Epithelial cell of prostate (primary cell): ENCODE measurements around the gene MSL3.

Source experiments
- DNase-seq: peaks from one replicate; pipeline ENCODE4 v3.0.0-alpha.2; 2011; ENCODE audit warnings: low read depth, low spot score
- H3K27ac ChIP-seq: fragments of 450-650 bp; 2 replicates; pipeline ENCODE4 v1.5.1; 2017; ENCODE audit warnings: mild to moderate bottlenecking

The MSL3 gene

DNA sequence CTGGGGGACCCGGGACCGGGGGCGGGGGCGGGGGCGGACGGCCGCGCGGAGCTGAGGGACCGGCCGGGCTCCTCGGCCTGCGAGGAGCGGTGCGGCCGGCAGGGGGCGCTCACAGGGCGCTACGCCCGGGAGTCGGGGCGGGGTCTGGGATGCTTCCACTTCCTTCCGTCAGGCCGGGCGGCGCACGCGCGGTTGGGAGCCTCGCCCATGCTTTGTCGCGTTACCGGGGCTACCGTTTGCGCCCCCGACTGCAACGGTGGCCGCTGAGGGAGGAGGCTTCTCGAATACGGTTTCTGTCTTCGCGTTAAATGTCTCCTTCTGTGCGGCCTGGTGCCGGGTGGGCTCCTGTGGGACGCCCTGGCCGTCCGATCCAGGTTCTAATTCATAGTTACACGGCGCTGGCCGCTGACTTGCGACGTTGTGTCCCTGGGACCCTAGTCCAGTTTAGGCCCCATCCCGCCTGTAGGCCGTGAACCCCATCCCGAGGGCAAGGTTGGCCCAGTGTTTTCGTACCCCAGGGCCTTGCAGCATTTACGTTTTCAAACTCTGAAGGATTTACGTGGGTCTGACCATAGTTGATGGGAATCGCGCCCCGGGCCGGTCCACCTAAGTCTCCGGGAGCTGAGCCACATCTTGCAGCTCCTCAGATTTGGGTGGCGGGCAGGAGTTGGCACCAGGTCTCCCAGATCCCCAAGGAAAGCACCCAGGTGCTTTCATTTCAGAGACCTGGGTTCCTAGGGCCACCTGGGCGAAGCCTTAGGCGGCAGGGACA lies 549 bp downstream of the MSL3 start:
- peak overlapping the region; percentile 71 for H3K27ac ChIP-seq

DNA sequence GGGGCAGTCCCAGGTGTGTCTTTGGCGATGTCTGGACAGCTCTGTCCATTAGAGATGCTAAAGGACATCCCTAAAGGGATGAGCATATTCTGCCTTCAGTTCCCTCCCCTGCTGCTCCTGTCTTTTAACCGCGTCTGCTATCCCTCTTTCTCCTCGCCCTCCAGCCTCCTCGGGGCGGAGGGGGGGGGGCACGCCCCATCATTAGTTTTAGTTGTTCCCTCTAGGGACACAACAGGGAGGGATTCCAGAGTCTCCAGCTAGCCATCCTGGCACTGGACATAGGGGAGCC lies 1.1 kb downstream of the MSL3 start:
- H3K27ac ChIP-seq, result peak overlapping the region; percentile 71
- DNase-seq, result no peak

More for the DNA sequence above, 549 bp downstream of the MSL3 start:
- no peak for DNase-seq

DNA sequence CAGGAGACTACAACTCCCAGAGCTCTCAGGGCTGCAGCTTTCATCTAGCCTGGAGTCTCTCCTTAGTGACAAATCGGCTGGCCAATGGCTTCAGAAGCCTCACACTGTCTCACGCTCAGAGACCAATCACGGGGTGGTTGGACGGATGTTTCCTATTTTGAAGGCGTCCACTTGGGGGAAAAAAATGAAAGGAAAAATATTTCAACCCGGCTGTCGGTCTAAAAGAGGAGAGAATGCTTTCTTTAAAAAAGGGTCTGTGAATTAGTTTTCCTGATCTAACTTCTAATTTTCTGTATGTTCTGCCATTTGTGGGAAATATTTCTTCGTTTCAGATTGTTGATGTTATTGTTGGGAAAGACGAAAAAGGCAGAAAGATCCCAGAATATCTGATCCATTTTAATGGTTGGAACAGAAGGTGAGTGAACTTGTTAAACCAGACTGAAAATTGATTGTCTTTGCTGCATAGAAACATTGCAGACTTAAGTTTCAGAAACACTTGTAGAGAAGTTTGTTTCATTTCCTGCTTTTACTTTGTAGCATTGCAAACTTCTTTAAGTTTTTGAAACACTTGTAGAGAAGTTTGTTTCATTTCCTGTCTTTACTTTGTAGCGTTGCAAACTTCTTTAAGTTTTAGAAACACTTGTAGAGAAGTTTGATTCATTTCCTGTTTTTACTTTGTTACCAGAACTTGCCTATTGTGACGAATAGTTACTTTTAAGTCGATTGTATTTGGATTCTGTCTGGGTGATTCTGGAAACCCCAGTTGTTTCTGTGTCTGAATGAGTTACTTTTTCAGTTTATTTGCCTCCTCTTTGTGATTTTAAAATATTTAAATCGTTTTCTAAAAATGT lies 1.6 kb downstream of the MSL3 start:
- DNase-seq, result peak; percentile 69

DNA sequence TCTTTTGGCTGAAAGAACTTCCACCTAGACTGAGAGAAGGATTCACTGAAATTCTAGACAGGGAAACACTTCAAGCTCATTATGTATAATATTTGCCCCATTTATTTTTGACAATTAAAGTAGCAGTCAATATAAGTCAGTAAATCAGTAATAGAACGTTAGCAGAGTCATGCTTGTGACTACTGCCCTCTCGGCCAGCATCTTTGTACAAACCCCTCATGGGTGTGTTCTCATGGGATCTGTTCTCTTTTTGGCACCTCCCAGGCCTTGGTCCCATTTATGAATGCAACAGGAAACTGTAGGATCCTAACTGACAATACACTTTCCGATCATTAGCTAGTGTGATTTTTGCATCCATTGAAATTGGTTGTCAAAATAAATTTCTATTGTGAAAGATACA lies 2.9 kb downstream of the MSL3 start:
- no peak overlapping the region for H3K27ac ChIP-seq
- no peak for DNase-seq

More for the DNA sequence above, 1.6 kb downstream of the MSL3 start:
- peak overlapping the region; percentile 71 for H3K27ac ChIP-seq

DNA sequence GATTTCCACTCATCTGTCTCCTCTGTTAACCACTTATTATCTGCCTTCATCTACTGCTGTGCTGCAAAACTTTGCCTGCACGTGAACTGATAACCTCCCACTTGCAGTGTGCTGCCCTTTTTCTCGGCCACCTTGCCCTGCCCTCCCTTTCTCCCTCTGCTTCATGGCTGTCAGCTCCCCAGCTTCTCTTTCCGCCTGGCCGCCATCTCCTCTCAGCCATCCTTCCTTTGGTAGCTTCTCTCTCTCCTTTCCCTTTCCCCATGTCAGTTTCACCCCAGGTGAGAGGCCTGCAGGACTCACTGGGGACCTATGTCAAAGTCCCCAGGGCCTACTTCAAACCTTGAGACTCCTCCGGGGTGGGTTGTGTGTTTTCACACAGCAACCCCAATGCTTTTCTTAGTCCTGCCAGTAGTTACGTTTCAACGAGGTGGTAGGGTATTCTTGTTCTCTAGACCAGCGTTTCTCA lies 6.6 kb downstream of the MSL3 start:
- DNase-seq, result no peak
- H3K27ac ChIP-seq, result no peak overlapping the region

DNA sequence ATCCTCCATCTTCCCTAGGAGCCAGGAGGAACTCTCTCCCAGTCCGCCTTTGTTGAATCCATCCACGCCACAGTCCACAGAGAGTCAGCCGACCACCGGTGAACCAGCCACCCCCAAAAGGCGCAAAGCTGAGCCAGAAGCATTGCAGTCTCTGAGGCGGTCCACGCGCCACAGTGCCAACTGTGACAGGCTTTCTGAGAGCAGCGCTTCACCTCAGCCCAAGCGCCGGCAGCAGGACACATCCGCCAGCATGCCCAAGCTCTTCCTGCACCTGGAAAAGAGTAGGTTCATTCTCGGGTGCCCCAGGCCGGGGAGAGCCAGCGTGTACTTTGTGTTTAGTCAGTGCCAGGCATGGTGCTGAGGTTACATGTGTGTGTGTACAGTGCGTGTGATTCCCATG lies 7.4 kb downstream of the MSL3 start:
- no peak overlapping the region for H3K27ac ChIP-seq
- DNase-seq, result no peak

DNA sequence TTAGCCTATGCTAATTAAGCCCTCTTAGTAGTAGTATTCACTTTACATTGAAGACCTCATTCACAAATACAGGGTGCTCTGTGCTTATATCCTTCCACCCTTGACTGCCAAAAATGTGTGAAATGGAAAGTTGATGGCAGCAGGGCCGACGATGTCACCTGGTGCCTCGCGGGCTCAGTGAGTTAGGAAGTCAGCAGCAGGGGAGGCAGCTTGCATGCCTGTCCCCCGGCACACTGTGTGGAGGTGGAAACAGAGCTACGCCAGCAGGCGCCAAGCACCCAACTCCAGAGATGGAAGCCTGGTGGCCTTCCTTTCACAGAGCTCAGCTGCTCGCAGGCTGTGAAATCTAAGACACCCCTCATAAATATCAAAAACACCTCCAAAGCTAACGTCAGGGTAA lies 8.4 kb downstream of the MSL3 start:
- DNase-seq, result no peak
- H3K27ac ChIP-seq, result no peak overlapping the region

DNA sequence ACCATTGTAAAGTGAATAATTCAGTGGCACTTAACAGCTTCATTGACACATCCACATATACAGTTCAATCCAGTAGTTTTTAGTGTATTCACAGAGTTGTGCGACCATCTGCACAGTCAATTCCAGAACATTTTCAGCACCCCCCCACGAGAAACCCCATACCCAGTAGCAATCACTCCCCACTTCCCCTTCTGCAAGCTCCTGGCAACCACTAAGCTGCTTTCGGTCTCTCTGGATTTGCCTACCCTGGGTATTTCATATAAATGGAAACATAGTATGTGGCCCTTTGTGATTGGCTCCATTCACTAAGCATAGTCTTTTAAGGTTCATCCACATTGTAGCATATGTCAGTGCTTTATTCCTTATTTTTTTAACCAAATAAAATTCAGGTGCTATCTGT lies 10.0 kb downstream of the MSL3 start:
- H3K27ac ChIP-seq, result no peak overlapping the region
- DNase-seq, result no peak

DNA sequence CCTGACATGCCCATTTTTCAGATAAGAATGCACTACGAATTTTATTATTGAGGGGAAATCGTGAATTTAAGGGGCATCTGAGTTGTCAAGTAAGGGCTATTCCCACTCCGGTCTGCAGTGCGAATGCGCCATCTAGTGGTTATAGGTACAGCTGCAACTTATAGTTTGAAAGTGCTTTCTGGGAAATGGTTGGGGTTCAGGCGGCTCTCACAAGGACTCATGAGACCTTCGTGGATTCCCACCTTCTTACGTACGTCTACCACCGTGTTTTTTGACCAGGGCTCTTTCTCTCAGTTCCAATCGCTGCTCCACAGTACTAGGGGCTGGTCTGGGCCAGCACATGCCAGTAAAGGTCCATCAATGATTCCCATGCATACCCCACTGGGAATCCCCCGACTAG lies 12.3 kb downstream of the MSL3 start:
- DNase-seq, result no peak
- H3K27ac ChIP-seq, result no peak overlapping the region

DNA sequence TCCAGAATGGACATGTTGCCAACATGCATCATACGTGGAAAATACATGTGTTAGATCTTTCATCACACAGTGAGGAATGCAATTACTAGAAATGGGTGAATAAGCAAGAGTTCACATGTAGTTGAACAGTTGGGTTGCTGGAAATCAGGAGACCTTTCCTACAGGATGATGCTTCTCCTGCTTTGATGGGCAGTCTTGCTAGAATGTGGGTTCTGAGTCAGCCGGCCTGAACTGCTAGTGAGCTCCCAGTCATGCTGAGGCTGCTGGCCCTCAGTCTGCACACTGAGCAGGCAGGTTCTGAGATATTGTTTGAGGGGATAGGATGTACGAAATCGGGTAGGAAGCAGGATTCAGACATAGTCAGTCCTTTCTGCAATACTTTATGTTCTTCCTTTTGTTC lies 20.2 kb downstream of the MSL3 start:
- DNase-seq, result no peak
- H3K27ac ChIP-seq, result no peak overlapping the region

DNA sequence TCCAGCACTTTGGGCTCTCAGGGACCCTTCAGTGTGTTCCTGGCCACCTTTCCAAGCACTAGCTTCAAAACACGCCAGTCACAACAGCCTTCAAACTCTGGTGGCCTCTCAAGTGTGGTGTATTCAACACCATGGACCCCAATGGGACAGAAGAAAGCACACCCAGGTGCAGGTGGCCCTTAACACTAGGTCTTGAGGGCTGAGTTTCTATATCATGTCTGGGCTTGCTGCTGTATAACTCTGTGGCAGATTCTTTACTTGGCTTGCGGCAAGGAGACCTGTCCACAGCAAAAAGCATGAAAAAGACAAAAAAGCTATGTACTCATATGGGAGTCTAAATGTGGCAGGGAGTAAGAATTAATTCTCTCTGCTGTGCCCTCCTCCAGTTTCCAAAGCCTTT lies 23.1 kb downstream of the MSL3 start:
- no peak for DNase-seq

DNA sequence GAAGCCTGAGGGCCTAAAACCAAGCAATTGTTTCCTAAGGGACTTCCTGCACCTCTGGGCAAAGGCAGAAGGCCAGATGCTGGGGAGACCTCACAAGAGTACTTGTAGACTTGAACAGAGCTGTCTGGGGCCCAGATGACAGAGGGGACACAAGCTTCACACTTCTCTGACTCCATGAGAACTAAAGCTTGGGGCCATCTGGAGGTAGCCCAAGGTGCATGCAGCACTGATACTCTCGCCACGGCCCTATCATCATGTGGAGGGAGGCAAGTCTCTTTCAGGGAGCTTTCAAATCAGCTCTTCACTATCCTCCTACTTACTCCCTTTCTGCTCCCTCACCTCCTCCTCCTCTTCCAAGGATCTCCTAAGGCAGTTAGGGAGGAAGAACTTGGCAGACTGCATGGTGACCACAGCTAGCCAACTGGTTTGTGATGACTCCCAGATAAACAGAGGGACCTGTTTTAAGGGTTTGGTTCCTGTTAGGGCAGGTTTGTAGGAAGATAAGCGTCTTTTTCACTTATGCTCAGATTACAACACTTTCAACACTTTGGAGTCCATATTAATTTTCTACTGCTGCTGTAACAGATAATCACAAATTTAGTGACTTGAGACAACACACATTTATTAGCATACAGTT lies 23.8 kb downstream of the MSL3 start:
- no peak for DNase-seq
- no peak overlapping the region for H3K27ac ChIP-seq

More for the DNA sequence above, 23.1 kb downstream of the MSL3 start:
- no peak overlapping the region for H3K27ac ChIP-seq

DNA sequence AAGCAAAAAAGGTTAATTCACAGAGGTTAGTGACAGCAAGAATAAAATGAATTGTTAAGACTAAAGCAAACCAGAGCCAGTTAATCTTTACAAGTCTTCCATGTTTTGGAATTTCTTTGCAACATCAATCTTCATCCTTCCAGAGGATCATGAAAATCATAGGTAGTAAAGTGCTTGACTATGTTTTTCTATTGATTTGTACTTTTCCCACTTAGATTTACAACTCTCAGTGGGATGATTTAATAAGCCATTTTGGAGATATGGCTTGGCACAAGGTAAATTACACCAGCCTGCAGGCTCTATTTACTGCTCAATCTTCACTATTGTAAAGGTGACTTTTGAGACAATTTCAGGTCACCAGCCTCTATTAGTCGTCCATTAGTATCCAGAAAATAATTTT lies 26.5 kb downstream of the MSL3 start:
- no peak overlapping the region for H3K27ac ChIP-seq
- DNase-seq, result no peak

DNA sequence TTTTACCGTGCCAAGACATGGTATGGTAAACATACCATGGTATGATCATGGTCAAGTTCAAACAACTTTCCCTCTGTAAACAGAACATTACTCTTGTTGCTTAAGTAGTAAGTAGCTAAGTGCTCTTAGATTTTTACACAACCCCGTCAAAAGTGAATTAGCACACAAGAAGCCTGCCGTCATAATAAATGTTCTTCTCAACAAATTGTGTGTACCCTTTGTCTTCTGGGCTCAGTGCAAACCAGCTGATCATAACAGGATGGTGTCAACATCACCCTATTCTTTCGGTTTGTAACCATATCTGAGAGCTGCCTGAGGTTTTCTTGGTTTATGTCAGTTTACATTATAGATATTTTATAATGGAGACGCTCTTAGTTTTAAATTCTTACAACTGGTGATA lies 28.8 kb downstream of the MSL3 start:
- H3K27ac ChIP-seq, result no peak overlapping the region
- DNase-seq, result no peak

DNA sequence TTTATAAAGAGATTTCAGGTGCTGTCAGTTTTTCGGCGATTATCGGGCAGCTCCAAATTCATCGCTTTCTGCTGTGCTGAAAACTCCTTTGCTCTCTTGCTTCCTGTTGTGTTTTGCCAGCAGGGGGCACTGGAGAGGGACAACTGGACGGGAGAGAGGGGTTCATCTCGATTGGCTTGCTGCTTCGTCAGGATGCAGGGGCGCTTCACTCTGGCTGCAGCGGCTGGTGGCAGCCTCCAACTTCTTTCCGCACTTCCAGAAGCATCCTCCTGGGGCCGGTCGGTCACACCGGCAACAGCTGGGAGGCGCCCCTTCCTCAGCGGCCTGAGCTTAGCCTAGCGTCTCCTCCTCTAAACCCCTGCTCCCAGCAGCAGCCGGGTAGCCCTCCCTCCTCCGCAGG lies 29.5 kb downstream of the MSL3 start:
- DNase-seq, result no peak
- H3K27ac ChIP-seq, result no peak overlapping the region

DNA sequence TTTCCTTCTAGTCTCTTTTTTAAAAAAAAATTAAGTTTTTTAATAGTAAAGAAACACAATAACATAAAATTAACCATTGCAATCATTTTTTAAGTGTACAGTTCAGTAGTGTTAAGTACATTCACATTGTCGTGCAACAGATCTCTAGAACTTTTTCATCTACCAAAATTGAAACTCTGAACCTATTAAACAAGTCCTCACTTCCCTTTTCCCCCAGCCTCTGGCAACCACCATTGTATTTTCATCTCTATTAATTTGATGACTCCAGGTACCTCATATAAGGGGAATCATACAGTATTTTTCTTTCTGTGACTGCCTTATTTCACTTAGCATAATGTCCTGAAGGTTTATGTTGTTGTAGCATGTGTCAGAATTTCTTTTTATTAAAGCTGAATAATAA lies 31.8 kb downstream of the MSL3 start:
- no peak for DNase-seq
- H3K27ac ChIP-seq, result no peak overlapping the region

DNA sequence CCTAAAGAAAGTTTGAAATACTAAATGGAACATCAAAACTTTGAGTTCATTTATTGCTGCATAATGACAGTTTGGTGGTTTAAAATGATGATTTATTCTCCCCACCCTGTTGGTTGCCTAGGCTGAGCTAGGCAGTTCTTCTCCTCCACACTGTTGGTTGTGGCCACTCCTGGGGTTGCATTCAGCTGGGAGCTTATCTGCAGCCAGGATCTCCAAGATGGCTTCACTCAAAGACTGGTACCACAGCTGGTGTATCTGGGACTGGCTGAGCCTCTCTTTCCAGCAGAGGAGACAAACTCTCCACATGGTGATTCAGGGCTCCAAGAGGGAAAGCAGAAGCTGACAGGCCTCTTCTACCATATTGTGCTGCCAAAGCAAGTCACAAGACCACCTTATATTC lies 33.1 kb downstream of the MSL3 start:
- no peak for DNase-seq

DNA sequence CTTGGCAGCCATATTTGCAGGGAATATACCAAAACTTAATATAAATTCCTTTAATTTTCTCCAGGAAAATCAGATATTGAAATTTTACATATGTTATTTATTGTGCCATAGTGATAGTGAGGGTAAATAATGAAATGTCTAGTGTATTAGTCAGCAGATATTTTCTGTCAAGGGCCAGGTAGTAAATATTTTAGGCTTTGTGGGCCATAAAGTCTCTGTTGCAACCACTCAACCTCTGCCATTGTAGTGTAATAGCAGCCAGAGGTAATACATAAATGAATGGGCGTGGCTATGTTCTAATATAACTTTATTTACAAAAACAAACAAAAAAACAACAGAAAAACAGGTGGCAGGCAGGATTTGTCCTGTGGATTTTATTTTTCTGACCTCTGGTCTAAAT lies 33.5 kb downstream of the MSL3 start:
- H3K27ac ChIP-seq, result no peak overlapping the region
- DNase-seq, result no peak

More for the DNA sequence above, 33.1 kb downstream of the MSL3 start:
- H3K27ac ChIP-seq, result no peak overlapping the region

DNA sequence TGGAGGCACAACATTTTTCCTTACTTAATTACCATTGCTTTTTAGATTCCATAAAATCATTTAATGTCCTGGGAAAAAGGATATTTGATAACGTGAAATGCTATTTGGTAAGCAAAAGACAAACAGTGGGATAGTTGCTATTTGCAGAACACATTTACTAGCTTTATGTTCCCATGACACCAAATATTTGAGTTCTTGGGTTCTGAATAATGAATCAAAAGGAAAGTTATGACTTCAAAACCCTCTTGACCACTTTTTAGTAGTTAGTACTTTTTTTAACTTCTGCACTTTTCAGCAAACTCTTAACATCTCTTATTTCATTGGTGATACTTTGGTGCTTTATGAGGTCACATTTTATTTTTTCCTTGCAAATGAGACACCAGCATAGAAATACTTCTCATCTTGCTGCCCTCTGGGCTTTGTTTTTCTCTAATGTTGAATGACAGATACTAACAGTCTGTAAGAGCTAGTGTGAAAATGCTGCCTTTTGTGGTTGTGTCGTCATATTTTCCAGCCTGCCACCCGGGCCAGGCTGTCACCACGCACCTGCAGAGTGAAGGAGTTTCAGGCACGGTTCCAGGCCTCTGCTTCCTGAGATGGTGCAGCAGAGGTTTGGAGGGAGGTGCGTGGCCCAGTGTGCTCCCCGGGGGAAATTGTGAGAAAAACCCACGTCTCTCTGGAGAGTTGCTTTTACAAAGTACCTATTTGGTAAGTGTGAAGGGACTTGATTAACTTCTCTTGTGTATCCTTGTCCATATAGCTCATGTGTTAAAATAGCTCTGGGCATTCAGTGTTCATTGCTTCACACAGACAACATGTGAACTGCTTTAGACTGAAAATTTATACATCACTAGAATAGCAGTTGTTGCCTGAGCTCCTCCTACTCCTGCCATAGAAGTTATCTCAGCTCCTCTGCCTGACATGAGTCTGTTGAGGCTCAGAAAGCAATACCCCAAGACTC lies 34.7 kb downstream of the MSL3 start:
- no peak for DNase-seq

DNA sequence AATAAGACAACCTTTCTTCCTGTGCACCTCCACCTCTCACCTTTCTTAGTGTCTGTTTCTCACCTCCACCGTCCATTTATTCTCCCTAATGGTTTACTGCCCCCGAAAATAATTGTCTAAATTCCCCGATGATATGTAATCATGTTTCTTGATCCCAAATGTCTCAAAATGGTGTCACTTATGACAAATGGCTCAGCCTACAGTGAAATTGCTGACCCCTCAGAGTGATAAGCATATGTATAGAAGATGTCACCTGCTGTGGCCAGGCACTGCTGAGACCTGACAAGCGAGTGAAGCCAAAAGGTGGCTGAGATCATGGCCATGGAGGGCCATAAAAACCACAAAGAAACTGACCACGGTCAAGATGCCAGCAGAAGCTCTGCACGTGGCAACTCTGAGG lies 35.7 kb downstream of the MSL3 start:
- DNase-seq, result no peak
- no peak overlapping the region for H3K27ac ChIP-seq

More for the DNA sequence above, 34.7 kb downstream of the MSL3 start:
- no peak overlapping the region for H3K27ac ChIP-seq
